GM13977 (cell line): ENCODE measurements around the gene FAM50A.

Experiments
- DNase-seq: peaks from one replicate; pipeline ENCODE4 v3.0.0; 2012; ENCODE audit warnings: low spot score
- in situ Hi-C: fragments of 300-500 bp; cut with MboI; formaldehyde crosslinking; loops from one replicate; pipeline ENCODE4 v1.12.0; 2022; ENCODE audit warnings: low sequenced_read_pairs, low pct_unique_long_range_greater_than_20kb, mixed read lengths, inconsistent platforms; ENCODE audit not compliant: unreplicated experiment
- TF ChIP-seq, protein P1 (sequence below): IDR thresholded peaks from 2 replicates; pipeline ENCODE4 v1.5.1; 2012; ENCODE audit warnings: mild to moderate bottlenecking, control low read depth; ENCODE audit not compliant: insufficient read depth; ENCODE audit errors: extremely low read depth, missing control alignments

FAM50A gene

GRCh38 chrX:154433605-154434004, 10.3 kb upstream of the FAM50A start:
- TF ChIP-seq, protein P1, sequence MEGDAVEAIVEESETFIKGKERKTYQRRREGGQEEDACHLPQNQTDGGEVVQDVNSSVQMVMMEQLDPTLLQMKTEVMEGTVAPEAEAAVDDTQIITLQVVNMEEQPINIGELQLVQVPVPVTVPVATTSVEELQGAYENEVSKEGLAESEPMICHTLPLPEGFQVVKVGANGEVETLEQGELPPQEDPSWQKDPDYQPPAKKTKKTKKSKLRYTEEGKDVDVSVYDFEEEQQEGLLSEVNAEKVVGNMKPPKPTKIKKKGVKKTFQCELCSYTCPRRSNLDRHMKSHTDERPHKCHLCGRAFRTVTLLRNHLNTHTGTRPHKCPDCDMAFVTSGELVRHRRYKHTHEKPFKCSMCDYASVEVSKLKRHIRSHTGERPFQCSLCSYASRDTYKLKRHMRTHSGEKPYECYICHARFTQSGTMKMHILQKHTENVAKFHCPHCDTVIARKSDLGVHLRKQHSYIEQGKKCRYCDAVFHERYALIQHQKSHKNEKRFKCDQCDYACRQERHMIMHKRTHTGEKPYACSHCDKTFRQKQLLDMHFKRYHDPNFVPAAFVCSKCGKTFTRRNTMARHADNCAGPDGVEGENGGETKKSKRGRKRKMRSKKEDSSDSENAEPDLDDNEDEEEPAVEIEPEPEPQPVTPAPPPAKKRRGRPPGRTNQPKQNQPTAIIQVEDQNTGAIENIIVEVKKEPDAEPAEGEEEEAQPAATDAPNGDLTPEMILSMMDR, result no peak
- in situ Hi-C loops, result no loop called here
- no peak for DNase-seq

GRCh38 chrX:154434394-154435168, 9.4 kb upstream of the FAM50A start:
- in situ Hi-C loops, result no loop called here
- no peak for DNase-seq
- TF ChIP-seq, protein P1, result no peak

GRCh38 chrX:154435171-154435733, 8.7 kb upstream of the FAM50A start:
- DNase-seq, result no peak
- in situ Hi-C loops, result no loop called here
- TF ChIP-seq, protein P1, result no peak

DNA sequence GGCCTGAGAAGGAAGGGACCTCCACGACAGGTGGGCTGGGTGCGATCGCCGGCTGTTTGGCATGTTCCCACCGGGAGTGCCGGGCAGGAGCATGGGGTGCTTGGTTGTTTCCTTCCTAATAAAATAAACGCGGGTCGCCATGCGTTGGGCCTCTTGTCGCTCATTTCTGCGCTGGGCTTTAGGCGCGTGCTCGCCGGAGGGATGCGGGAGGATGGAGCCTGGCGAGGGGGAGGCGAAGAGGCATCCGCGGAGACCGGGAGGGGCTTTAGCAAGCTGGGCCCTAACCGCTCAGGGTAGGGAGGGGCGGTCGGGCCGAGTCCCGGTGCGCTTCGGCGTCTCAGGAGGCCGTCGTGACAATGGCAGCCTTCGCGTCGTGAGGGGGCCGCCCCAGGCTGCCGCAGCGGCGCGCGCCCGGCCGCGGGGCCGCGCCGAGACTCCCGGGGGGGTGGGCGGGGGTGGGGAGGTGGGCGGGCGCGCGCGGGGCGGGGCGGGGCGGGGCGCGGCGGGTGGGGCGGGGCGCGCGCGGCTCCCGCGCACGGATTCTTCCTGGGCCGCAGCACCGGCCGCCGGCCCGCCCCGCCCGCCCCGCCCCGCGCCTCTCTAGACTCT, 7.5 kb upstream of the FAM50A start:
- DNase-seq, result peak; percentile 89
- in situ Hi-C loops, result no loop called here
- TF ChIP-seq, protein P1, result no peak

DNA sequence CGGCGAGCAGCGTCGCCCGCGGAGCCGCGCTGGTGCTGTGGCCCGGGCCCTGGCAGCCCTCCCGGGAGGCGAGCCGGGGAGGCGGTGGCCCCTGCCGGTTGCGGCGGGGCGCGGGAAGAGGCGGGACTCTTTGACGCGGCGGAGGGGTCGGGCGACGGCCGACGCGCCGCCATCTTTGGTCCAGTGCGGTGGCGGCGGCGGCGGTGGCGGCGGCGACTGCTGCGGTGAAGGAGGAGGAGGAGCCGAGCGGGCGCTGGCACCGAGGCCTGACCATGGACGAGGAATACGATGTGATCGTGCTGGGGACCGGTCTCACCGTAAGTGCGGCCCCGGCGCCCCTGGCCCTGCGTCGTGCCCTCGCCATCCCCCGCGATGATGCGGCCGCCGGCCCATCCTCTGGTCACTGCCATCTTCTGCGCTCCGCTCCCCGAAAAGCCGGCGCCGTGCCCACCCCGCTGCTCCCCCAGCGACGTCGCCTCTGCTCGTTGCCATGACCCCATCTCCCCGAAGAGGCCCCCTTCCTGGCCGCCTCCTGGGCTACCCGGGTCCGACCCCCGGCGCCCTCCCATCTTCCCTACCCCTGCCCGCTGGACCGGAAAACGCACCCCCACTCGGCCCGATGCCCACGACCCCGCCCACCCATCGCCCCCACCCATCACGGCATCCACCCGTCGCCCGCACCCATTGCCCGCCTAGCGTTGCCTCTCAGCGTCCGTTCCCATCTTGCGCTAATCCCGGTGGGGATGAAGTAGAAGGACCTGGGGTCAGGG, 6.8 kb upstream of the FAM50A start, which contains the start of gene GDI1:
GDI1 (plus strand) TSS at position 172 of the 770 bp plus-strand sequence; CDS start at position 273, 101 bp downstream.
- in situ Hi-C loops, result no loop called here
- TF ChIP-seq, protein P1, result no peak
- peak; percentile 75 for DNase-seq
